HG02885 (cell line): Measurements from ENCODE around the gene SSX5.
"Not testable (repeated sequence)": the region's sequence is repeated elsewhere in the genome, so short reads cannot be mapped to it uniquely, and the experiment has no call there.

Experiments
- ATAC-seq: cut with Tn5 transposase; IDR thresholded peaks from one replicate; pipeline ENCODE4 v1.9.1; 2021; ENCODE audit warnings: mild to moderate bottlenecking; ENCODE audit not compliant: unreplicated experiment, poor library complexity

The SSX5 gene, protein sequence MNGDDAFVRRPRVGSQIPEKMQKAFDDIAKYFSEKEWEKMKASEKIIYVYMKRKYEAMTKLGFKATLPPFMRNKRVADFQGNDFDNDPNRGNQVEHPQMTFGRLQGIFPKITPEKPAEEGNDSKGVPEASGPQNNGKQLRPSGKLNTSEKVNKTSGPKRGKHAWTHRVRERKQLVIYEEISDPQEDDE

DNA sequence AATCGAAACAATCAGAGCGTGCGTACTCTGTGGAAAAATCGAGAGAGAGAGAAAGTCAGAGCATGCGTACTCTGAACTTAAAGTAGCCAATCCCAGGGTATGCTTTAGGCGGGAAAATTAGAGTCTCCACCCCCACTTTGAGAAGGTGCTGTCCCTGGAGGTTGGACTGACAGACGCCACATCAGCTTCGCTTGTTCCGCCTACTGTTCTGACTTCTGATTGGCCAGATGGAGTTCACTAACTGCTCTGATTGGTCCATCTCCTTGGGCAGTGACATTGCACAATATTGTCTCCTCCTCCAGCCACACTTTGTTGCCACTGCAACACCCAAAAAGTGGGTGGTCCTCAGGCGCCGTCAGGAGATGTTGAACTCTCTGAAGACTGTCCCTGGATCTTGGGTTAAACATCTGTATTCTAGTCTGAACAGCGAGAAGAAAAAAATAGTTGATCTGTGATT is at the start of gene SSX5:
TSS of gene SSX5 (minus strand) at position 51 of the 457 bp plus-strand sequence. CDS start 1,437 bp downstream, outside the sequence.
- no peak for ATAC-seq

DNA sequence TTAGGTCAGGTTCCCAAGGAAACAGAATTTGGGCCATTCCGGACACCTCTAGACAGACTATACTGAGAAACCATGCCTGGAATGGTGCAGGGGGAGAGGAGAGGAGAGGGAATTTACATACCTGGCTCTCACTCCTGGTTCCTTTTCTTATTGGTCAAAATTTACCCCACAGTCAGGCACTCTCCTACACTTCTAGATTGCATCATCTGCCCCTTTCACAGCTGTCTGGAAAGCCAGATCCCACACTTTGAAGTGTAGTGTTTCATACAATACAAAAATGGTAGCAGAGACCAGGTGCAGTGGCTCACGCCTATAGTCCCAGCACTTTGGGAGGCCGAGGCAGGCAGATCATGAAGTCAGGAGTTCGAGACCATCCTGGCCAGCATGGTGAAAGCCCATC is 27.6 kb upstream of the SSX5 start:
- ATAC-seq: not testable (repeated sequence)

DNA sequence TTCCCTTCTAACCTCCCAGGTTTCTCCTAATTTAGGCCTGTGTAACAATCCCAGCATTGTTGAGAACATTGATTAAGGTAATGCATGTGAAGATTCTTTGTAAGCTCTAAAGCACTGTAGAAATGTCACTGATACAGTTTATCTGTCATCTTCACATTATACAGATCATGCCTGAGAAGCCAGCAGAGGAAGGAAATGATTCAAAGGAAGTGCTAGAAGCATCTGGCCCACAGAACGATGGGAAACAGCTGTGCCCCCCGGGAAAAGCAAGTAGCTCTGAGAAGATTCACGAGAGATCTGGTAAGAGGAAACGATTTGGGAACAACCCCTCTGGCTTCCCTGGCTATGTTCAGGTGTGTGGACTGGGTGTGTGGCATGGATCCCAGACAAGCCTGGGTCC is 17.7 kb upstream of the SSX5 start:
- ATAC-seq: not testable (repeated sequence)

DNA sequence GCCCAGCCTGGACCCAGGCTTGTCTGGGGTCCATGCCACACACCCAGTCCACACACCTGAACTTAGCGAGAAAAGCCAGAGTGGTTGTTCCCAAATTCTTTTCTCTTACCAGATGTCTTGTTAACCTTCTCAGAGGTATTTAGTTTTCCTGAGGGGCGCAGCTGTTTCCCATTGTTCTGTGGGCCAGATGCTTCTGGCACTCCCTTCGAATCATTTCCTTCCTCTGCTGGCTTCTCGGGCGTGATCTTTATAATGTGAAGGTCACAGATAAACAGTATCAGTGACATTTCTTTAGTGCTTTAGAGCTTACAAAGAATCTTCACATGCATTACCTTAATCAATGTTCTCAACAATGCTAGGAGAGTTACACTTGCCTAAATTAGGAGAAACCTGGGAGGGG is 6.6 kb downstream of the SSX5 start:
- not testable (repeated sequence) for ATAC-seq

DNA sequence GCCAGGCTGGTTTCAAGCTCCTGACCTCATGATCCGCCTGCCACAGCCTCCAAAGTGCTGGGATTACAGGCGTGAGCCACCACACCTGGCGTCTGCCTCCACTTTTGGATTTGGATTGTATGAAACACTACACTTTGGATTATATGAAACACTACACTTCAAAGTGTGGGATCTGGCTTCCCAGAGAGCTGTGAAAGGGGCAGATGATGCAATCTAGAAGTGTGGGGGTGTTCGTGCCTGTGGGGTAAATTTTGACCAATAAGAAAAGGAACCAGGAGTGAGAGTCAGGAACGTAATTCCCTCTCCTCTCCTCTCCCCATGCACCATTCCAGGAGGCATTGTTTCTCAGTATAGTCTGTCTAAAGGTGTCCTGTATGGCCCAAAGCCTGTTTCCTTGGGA is 14.7 kb downstream of the SSX5 start:
- ATAC-seq: not testable (repeated sequence)

DNA sequence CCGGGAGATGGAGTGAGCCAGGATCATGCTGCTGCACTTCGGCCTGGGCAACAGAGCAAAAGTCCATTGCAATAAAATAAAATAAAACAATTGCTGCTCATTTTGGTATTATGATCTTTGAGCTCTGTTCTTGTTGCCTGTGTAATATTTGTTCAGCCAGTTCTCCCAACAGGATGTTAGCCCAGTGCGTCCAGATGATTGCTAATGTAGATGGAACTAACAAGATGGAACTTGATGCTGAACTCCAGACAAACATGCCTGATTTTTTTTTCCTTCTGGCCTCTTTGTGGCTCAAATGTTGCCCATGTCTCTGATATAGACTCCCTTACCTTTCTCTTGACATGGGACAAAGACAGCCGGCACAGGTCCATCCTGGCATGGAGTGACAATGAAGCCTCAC is 15.8 kb downstream of the SSX5 start:
- ATAC-seq: no peak

DNA sequence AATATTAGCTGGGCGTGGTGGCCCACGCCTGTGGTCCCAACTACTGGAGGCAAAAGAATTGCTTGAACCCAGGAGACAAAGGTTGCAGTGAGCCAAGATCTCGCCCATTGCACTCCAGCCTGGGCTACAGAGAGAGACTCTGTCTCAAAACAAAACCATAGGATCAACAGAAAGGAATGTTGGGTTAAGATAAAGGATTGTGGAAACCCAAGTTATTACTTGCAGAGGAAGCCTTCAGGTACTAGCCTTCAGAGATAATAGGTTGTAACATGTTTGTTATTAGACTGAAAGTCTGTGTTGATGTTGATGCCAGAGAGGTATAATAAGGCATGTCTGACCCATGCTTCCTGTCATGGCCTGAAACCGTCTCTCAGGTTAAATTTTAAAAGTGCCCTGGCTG is 16.9 kb downstream of the SSX5 start:
- ATAC-seq: no peak

DNA sequence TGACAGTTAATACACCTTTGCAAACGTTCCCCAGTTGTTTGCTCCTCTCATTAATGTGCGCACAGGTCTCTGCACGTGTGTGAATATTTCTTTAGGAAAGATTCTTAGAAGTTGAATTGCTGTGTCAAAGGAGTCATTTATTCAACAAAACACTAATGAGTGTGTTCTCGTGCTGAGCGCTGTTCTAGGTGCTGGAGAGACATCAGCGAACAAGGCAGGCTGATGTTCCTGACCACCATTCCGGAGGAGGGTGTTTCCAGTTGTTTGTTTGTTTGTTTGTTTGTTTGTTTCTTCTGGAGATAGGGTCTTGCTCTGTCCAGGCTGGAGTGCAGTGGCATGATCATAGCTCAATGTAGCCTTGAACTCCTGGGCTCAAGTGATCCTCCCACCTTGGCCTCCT is 30.3 kb downstream of the SSX5 start:
- not testable (repeated sequence) for ATAC-seq

DNA sequence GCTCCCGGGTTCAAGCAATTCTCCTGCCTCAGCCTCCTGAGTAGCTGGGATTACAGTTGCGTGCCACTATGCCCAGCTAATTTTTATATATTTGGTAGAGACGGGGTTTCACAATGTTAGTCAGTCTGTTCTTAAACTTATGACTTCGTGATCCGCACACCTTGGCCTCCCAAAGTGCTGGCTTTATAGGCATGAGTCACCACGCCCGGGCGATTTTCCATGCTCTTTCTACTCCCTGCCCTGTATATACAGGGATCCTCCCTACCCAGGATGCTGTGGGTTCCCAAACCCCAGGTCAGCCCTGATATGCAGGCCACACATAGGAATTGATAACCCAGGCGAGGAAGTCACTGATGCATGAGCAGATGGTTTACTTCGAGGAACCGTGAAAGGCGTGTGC is 31.4 kb downstream of the SSX5 start:
- ATAC-seq: no peak

DNA sequence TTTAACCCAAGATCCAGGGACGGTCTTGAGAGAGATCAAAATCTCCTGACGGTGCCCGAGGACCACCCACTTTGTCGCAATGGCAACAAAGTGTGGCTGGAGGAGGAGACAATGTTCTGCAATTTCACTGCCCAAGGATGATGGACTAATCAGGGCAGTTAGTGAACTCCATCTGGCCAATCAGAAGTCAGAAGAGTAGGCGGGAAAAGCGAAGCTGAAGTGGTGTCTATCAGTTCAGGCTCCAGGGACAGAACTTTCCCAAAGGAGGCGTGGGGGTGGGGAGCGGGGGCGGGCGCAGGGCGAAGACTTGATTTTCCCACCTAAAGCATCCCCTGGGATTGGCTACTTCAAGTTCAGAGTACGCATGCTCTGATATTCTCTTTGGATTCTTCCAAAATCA is 40.6 kb downstream of the SSX5 start:
- no peak for ATAC-seq

DNA sequence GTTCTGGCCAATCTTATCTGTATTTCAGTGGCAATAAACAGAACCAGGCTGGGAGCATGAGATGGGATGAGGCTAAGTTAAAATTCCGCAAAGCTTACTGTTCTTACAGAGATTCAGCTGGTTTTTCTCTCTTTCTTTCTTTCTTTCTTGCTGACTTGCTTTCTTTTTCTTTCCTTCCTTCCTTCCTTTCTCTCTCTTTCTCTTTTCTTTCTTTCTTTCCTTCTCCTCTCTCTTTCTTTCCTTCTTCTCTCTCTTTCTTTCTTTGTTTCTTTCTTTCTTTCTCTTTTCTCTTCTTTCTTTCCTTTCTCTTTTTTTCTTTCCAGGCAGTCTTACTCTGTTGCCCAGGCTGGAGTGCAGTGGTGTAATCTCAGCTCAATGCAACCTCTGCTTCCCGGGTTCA is 41.8 kb downstream of the SSX5 start:
- ATAC-seq: no peak

DNA sequence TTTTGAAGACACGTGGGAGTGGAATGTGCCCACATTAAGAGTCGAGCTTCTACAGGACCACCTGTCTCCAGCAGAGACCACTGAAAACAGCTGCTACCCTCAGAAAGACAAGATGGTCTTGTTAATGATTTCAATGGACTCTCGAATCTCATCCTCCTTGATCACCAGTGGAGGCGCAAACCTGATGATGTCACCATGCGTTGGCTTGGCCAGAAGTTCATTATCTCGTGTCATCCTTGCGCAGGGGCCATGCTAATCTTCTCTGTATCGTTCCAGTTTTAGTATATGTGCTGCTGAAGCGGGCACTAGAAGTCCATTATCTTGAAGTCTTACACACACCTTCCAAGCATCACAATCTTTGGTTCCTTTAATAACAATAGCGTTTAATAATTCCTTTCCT is 42.8 kb downstream of the SSX5 start:
- ATAC-seq: no peak

DNA sequence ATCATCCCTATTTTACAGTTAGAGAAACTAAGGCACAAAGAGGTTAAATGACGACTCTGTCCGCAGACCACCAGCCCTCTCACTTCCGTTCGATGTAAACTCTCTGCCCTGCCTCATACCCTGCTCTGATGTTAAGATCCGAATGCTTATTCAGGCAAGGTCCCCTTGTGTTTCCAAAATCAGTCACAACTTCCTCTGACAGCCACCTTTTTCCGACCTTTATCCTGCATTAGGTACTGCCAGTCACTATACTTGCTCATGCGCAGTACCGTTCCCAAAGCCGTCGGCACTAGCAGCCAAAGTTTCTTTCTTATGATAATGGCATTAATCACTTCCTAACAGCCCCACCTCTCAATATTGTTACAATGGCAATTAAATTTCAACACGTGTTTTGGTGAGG is 53.9 kb downstream of the SSX5 start:
- not testable (repeated sequence) for ATAC-seq

DNA sequence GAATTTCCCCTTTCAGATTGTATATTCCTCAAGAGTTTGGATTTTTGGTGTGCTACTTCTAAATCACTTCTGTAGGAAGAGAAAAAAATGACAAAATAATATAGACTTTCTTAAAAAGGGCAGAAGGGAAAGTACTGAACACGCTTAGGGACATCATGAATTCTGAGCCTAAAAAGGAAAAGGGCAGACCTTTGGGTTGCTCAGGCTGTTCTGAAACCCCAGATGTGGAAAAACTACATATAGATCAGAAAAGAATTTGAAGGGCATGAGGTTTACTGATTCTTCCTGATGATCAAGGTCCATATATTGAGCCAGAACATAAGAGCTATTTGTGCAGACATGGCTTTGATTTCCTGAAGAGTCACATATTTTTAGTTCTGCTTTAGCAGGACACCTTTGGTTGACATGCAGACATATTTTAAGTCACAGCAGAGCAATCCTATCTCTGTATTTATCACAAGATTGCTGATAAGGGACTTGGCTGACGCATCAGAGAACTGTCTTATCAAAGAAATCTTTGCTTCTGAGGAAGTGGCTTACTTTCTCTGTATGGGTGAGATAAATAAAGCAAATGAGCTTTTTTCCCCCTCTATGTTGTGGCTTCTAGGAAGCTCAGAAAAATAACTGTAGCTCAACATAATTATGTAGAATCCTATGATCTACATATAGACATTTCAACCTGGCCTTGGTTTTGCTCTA is 54.6 kb downstream of the SSX5 start:
- ATAC-seq: not testable (repeated sequence)

DNA sequence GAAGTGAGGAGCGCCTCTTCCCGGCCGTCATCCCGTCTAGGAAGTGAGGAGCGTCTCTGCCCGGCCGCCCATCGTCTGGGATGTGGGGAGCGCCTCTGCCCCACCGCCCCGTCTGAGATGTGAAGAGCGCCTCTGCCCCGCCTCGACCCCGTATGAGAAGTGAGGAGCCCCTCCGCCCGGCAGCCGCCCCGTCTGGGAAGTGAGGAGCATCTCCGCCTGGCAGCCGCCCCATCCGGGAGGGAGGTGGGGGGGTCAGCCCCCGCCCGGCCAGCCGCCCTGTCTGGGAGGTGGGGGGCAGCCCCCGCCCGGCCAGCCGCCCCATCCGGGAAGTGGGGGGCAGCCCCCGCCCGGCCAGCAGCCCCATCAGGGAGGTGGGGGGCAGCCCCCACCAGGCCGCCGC is 57.5 kb downstream of the SSX5 start:
- ATAC-seq: not testable (repeated sequence)
